ENCODE measurements around the gene LYPD4.

LYPD4 gene

GRCh38 chr19:41879670-41880328 lies 35.3 kb upstream of the LYPD4 start:
- no peak for TF ChIP-seq CTCF (IDR thresholded peaks at IDR 0.05; ENCODE audit: insufficient read depth, low read length, poor library complexity, severe bottlenecking)
- no peak for TF ChIP-seq EZH2phosphoT487 (conservative IDR thresholded peaks at IDR 0.05; ENCODE audit: low read length)
- H2AFZ ChIP-seq (ENCODE audit: low read depth, low read length, severe bottlenecking), result no peak overlapping the region
- H3K27ac ChIP-seq (ENCODE audit: low read depth, low read length), result peak overlapping the region; percentile 100
- no peaks in the 10 kb centered on the region for H3K9me2 ChIP-seq (replicated peaks; ENCODE audit: insufficient read depth, low read length)
- peaks cover 20% of the 10 kb centered on the region for H3K36me3 ChIP-seq (ENCODE audit: low read length)
- H3K9ac ChIP-seq (ENCODE audit: low read length), result peak overlapping the region; percentile 99
- H3K9me3 ChIP-seq (ENCODE audit: insufficient read depth, low read length), result no peaks in the 10 kb centered on the region
- H3K4me2 ChIP-seq (ENCODE audit: low read depth, low read length, poor library complexity, severe bottlenecking), result peak overlapping the region; percentile 98
- no peaks in the 10 kb centered on the region for H4K20me1 ChIP-seq (ENCODE audit: low read depth, low read length)
- no peaks in the 10 kb centered on the region for H3K27me3 ChIP-seq (ENCODE audit: low read length)
- H3F3A ChIP-seq (ENCODE audit: insufficient read depth), result peaks cover 74% of the 10 kb centered on the region
- H3K4me3 ChIP-seq (ENCODE audit: insufficient read depth, low read length, poor library complexity, severe bottlenecking), result peak overlapping the region; percentile 86
- H3K79me2 ChIP-seq (ENCODE audit: insufficient read depth, low read length), result peaks cover 38% of the 10 kb centered on the region

GRCh38 chr19:41879080-41879479 lies 34.6 kb upstream of the LYPD4 start:
- Histone ChIP-seq H2AFZ (ENCODE audit: low read depth, low read length, severe bottlenecking) (no peak overlapping the region), H3K4me3 (ENCODE audit: insufficient read depth, low read length, poor library complexity, severe bottlenecking) (peak overlapping the region; percentile 86), H3K4me2 (ENCODE audit: low read depth, low read length, poor library complexity, severe bottlenecking) (peak overlapping the region; percentile 98), H3K36me3 (ENCODE audit: low read length) (peaks cover 20% of the 10 kb centered on the region), H3K9ac (ENCODE audit: low read length) (peak overlapping the region; percentile 99), H3K9me3 (ENCODE audit: insufficient read depth, low read length) (no peaks in the 10 kb centered on the region), H3K27ac (ENCODE audit: low read depth, low read length) (peak overlapping the region; percentile 100), H3K9me2 (replicated peaks; ENCODE audit: insufficient read depth, low read length) (no peaks in the 10 kb centered on the region), H4K20me1 (ENCODE audit: low read depth, low read length) (no peaks in the 10 kb centered on the region), H3K79me2 (ENCODE audit: insufficient read depth, low read length) (peaks cover 32% of the 10 kb centered on the region), H3F3A (ENCODE audit: insufficient read depth) (peaks cover 79% of the 10 kb centered on the region), H3K27me3 (ENCODE audit: low read length) (no peaks in the 10 kb centered on the region)
- no peak for TF ChIP-seq CTCF (IDR thresholded peaks at IDR 0.05; ENCODE audit: insufficient read depth, low read length, poor library complexity, severe bottlenecking)
- no peak for TF ChIP-seq EZH2phosphoT487 (conservative IDR thresholded peaks at IDR 0.05; ENCODE audit: low read length)

- H3K4me2 ChIP-seq (ENCODE audit: low read depth, low read length, poor library complexity, severe bottlenecking), result peak overlapping the region; percentile 98
- no peaks in the 10 kb centered on the region for H4K20me1 ChIP-seq (ENCODE audit: low read depth, low read length)
- H3K9ac ChIP-seq (ENCODE audit: low read length), result peak overlapping the region; percentile 99
- peak overlapping the region; percentile 86 for H3K4me3 ChIP-seq (ENCODE audit: insufficient read depth, low read length, poor library complexity, severe bottlenecking)
- no peaks in the 10 kb centered on the region for H3K9me3 ChIP-seq (ENCODE audit: insufficient read depth, low read length)
- no peaks in the 10 kb centered on the region for H3K27me3 ChIP-seq (ENCODE audit: low read length)
- peak overlapping the region; percentile 100 for H3K27ac ChIP-seq (ENCODE audit: low read depth, low read length)
- TF ChIP-seq CTCF (IDR thresholded peaks at IDR 0.05; ENCODE audit: insufficient read depth, low read length, poor library complexity, severe bottlenecking) (no peak), EZH2phosphoT487 (conservative IDR thresholded peaks at IDR 0.05; ENCODE audit: low read length) (no peak)
- peaks cover 79% of the 10 kb centered on the region for H3F3A ChIP-seq (ENCODE audit: insufficient read depth)
- H3K79me2 ChIP-seq (ENCODE audit: insufficient read depth, low read length), result peaks cover 32% of the 10 kb centered on the region
- peaks cover 20% of the 10 kb centered on the region for H3K36me3 ChIP-seq (ENCODE audit: low read length)
- no peak overlapping the region for H2AFZ ChIP-seq (ENCODE audit: low read depth, low read length, severe bottlenecking)
- no peaks in the 10 kb centered on the region for H3K9me2 ChIP-seq (replicated peaks; ENCODE audit: insufficient read depth, low read length)
Observed at GRCh38 chr19:41877916-41878905, 33.7 kb upstream of the LYPD4 start.

All from SU-DHL-6 (cell line).